ENCODE results near the gene UBXN2A.
"Not testable (repeated sequence)": the region's sequence is repeated elsewhere in the genome, so short reads cannot be mapped to it uniquely, and the experiment has no call there.

Gene UBXN2A

DNA sequence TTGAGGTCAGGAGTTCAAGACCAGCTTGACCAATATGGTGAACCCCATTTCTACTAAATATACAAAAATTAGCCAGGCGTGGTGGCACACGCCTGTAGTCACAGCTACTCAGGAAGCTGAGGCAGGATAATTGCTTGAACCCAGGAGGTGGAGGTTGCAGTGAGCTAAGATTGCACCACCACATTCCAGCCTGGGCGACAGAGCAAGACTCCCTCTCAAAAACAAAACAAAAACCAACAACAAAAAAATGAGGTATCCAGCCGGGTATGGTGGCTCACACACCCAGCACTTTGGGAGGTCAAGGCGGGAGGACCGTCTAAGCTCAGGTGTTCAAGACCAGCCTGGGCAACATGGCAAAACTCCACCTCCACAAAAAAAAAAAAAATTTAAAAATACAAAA is 74.6 kb downstream of the UBXN2A start:
- DNase-seq: not testable (repeated sequence)

DNA sequence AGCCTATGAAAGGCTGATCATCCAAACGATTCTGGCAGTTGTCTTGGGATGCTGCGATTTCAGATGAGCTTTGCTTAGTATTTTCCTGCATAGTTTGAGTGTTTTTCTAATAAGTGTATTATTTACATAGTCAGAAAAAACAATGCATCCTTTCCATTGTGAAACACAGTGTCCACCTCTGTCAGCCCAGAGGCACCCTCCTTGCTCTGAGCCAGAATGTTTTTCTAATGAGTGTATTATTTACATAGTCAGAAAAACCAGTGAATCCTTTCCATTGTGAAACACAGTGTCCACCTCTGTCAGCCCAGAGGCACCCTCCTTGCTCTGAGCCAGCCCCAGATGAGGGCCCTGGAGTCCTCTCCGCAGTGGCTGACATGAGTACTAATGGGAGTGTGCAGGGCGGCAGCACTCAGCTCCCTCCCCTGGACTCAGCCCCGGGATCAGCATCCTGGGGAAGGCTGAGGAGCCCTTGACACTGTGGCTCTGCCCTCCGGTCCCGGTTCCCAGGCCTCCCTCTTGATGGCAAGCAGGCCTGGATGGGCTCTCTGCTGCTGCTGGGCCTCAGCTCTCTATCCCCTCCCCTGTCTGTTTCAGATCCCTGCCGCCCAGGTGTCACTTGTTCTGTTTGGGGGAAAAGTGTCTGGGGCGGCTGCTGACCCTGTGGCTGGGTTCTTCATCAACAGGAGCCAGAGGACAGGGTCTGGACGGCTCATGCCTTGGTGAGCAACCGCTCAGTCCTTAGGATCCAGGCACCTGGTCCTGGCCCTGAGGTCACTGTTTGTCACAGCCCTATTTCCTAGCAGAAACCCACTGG is 75.5 kb downstream of the UBXN2A start:
- no peak for DNase-seq

DNA sequence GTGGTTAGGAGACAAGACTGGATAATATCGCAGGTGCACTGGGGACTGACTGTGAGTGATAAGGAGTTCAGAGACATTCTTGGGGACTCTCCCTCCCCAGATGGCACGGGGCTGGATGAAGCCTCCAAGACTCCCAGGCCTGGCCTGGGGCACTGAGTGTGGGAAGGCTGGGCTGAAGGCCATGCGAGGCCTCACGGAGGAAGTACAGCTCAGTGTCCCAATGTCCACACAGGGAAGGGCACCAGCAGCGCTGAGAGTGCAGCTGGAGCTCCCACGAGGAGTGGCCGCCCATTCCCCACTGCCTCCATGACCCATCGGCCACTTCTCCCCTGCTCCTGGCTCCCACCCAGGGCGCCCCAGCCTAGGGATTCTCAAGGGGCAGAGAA is 76.1 kb downstream of the UBXN2A start:
- DNase-seq: no peak

DNA sequence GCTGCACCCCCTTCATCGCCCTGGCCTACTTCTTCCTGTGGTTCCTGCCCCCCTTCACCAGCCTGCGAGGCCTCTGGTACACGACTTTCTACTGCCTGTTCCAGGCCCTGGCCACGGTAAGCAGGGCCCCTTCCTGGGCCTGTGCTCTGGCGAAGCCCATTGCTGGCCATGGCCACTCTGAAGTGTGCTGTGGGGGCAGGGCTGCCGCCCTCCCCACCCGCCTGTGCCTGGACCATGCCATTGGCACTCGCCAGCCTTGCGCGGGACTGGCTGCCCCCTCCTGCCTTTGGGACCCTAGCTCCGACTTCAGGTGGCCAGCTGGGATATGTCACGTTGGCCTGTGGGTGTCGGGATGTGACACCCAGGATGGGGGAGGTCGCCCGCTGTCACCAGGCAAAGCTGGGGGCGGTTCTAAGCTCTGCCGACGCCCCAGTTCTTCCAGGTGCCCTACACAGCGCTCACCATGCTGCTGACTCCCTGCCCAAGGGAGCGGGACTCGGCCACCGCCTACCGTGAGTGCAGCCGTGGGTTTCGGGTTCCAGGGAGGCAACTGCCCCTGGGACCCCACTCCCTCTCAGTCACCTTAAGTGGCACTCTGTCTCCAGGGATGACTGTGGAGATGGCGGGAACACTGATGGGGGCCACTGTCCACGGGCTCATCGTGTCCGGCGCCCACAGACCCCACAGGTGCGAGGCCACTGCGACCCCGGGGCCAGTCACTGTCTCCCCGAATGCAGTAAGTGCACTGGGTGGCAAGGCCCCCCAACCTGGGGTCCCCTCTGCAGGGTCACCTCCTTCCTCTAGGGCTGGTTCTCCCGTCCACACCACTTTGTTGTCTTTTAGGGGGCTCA is 76.8 kb downstream of the UBXN2A start:
- no peak for DNase-seq

DNA sequence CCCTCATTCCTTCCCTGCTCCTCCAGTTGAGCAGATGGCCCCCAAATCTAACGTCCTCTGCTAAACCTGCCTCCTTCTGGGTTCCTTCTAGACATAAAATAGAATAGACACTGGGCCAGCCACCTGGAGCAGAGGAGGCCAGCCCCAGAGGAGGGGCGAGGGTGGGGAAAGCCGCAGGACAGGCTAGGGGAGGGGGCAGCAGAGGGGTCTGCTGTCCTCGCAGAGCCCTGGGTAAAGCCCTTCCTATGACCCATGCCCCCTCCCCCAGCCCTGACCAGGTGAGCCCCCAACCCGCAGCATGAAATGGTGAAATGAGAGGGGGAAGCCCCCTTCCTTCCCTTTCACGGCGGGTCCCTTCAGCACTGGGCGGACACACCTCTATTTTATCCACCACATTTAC is 77.4 kb downstream of the UBXN2A start:
- DNase-seq: no peak

DNA sequence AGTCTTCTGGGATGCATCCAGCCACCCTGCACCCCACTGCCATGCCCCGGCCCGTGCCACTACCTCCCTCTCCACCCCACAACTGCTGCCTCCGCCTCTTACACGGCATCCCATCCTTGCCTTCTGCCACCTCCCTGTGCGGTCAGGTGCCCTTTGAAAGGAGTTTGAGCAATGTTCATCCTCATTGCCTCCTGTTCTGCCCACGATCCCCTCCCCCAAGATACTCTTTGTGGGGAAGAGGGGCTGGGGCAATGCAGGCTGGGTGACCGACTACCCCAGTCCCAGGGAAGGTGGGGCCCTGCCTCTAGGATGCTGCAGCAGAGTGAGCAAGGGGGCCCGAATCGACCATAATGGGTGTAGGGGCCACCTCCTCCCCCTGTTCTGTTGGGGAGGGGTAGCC is 78.0 kb downstream of the UBXN2A start:
- no peak for DNase-seq

DNA sequence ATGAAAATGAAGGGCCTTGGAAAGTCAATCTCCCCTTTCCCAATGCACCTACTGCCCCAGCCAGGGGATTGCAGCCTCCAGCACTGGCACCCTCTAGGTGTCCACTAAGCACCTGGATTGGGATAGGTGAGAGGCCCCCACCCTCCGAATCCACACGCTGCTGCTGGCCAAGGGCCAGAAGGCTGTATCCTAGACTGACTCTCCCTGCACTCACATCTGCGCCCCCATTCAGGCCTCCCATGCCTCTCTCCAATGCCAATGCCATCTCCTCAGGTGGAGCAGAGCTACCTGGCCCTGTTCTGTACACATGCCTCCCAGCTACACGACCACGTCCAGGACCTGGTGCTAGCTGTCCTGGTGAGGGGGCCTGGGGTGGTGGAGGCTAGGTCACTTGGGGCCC is 79.5 kb downstream of the UBXN2A start:
- no peak for DNase-seq

DNA sequence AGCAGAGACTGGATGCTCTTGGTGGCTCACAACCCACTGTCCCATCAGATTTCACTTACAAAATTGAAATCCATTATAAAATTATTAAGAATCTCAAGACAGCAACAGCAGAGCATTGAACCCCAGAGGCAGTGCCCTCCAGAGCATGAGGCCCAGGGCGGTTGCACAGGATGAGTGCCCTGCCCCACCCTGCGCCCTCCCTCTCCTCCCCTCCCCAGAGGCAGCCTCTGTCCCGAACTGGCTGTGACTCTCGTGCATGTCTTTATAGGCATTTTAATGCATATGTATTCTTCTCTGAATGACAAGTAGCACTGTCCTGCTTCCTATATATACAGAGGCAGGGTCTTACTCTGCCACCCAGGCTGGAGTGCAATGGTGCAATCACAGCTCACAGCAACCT is 80.0 kb downstream of the UBXN2A start:
- no peak for DNase-seq

DNA sequence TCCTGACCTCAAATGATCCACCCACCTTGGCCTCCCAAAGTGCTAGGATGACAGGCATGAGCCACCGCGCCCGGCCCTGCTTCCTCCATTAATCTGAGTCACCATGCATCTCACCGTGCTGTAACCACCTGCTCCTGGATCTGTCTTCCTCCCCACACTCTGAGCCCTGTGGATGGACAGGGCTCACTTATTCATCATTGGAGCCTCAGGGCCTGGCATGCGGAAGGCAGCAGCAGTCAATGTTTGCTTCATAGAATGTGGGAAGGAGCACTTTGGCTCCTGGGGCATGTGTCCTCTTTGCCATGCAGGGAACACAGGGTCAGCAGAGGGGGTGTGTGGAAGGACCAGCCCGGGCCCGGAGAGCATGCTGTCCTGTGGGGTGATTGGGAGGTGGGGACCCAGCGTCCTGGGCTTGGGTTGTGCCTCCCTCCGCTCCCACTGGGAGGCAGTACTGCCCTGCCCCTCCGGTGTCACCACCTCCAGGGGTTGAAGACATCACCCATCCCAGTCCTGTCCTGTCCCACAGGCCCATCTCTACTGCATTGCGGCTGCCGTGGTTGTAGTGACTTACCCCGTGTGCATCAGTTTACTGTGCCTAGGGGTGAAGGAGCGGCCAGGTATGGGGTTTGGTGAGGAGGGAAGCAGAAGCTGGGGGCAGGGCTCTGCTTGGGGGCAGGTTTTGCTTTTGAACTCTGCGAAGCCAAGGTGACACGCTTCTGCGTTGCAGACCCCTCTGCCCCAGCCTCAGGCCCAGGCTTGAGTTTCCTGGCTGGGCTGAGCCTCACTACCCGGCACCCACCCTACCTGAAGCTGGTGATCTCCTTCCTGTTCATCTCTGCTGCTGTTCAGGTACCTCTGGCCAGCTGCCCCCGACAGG is 81.1 kb downstream of the UBXN2A start:
- peak in 1 of 2 donors; percentile 7 for DNase-seq

DNA sequence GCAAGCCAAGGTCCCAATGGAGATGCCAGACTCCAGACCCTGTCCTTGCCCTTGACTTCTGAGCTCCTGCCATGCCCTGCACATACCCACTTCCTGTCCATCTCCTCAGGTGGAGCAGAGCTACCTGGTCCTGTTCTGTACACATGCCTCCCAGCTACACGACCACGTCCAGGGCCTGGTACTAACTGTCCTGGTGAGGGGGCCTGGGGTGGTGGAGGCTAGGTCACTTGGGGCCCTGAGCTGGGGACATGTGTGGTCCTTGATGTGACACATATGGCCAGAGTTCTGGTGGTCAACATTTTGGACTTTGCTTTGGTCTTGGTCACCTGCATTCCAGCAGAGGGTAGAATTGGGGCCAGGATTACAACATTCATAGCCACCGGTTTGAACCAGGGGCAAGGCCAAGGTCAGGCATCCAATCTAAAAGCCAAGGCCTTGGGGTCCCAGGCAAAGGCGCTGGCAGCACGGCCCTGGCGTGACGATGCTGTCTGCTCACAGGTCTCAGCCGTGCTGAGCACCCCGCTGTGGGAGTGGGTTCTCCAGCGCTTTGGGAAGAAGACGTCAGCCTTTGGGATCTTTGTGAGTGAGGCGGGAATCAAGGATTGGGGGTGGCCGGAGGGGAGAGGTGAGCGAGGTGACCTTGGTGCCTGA is 82.2 kb downstream of the UBXN2A start:
- DNase-seq: no peak

DNA sequence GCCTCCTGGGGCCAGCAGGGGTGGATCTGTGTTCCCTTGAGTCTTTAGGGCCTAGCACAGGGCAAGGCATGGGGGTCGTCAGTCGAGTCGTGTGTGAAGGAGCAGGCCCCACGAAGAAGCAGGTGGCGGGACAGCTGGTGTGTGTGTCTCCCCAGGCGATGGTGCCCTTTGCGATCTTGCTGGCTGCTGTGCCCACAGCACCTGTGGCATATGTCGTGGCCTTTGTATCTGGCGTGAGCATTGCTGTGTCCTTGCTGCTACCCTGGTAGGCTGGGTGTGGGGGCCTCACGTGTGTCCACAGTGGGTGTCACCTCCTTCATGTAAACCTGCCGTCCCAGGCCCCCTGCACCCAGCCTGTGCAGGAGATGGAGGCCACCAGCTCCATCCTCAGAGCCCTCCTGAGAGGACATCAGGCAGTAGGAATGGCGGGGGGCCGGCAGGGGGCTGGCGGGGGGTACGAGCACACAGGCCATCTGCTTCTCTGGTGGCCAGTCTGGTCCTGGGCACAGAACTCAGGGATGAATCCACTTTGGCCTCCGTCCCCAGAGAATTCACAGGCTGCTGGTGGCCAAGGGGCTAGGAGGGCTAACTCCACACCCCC is 82.8 kb downstream of the UBXN2A start:
- no peak for DNase-seq

DNA sequence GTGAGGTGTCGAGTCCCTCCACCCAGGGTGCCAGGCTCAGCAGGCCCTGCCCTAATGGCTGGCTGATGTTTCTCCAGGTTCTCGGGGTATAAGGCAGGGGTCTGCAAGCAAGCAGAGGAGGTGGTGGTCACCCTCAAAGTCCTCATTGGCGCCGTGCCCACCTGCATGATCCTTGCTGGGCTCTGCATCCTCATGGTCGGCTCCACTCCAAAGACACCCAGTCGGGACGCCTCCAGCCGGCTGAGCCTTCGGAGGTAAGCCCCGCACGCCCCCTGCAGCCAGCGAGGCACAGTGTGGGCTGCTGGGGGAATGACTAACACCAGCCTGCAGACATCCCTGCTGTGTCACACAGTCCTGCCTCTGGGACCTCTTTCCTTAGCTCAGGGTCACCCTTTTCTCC is 83.8 kb downstream of the UBXN2A start:
- no peak for DNase-seq

DNA sequence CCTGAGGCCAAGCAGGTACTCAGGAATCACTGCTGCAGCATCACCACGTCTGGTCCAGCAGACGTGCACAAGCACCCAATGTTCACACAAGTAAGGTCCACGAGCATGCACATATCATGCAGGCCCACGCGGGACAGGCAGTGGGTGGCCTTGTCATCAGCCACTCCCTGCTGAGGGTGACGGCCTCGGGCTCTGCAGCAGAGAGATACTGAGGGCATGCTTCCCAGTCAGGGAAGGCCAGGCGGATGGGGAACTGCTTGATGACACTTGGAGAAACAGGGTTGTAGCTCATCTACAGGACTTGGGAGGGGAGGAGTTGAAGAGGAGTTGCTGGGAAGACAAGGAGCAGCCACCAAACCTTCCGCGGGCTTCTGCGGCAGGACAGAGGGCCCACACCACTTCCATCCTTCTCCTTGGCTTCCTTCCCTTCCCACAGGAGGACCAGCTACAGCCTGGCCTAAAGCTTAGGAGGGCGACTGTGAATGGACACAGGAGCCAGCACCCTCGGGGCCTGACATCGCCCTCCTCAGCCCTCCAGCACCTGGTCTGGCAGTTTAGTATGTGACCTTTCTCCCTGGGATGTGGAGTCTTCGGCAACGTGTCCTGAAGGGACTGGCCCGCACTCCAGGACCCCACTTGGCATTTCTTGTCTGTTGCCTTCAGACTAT is 84.9 kb downstream of the UBXN2A start:
- DNase-seq: no peak

DNA sequence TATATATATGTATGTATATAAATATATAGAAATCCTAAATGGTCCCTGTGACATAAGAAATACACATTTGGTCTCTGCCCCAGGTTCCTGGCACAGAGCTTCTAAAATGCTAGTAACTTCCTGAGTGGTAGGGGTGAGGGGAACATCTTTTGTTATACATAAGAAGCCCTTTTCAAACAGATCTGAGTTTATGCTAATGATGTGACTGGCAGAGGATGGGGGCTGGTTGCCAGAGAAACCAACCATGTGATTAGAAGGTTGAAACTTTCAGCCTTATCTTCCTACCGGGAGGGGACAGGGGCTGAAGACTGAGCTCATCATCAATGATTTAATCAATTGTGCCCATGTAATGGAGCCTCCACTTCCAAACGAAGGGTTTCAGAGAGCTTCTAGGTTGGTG is 86.0 kb downstream of the UBXN2A start:
- DNase-seq: no peak

DNA sequence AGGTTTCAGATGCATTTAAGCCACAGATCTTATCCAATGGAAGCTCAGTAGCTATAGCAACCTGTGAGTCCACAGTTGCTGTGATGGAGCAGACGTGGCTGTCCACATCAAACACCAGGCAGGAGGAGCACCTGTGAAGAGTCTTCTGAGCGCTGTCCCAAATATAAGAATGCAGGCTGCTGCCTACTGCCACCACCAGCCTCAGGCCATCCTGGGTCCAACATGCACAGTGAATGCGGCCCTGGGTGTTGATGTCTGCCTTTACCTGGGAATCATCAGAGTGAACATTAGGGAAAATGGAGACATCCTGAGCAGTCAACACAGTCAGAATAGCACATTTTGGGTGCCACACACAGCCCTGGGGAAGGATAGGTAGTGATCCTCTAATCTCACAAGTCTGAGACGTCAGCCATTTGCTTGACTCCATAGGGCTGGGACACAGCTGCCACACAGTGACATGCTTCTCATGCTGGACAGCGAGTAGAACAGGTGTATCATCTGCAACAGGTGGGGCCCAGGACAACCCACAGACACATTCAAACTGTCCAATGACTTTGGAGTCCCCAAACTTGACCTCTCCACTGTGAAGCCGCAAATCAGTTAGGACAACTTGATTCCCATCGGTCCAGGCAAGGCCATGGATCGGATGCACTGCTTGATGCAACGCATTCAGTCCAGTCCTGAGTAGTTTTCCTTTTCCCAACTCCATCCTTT is 98.7 kb downstream of the UBXN2A start:
- DNase-seq: no peak

DNA sequence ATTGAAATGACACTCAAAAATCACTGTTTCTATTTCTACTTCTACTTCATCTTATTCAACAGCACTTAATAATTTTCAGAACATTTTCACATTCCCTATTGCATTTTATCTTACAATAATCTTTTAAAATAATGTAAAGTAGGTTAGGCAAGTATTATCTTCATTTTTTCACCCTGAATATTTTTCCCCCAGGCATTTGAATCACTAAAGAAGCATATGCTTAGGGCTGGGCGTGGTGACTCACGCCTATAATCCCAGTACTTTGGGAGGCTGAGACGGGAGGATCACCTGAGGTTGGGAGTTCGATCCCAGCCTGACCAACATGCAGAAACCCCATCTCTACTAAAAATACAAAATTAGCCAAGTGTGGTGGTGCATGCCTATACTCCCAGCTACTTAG is 100.2 kb downstream of the UBXN2A start:
- DNase-seq: no peak

DNA sequence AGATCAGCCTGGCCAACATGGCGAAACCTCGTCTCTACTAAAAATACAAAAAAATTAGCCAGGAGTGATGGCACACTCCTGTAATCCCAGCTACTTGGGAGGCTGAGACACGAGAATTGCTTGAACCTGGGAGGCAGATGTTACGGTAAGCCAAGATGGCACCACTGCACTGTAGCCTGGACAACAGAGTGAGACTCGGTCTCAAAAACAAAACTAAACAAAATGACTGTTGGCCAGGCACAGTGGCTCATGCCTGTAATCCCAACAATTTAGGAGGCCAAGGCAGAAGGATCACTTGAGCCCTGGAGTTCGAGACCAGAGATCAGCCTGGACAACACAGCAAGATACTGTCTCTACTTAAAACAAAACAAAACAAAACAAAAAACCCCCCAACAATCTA is 102.9 kb downstream of the UBXN2A start:
- DNase-seq: not testable (repeated sequence)

DNA sequence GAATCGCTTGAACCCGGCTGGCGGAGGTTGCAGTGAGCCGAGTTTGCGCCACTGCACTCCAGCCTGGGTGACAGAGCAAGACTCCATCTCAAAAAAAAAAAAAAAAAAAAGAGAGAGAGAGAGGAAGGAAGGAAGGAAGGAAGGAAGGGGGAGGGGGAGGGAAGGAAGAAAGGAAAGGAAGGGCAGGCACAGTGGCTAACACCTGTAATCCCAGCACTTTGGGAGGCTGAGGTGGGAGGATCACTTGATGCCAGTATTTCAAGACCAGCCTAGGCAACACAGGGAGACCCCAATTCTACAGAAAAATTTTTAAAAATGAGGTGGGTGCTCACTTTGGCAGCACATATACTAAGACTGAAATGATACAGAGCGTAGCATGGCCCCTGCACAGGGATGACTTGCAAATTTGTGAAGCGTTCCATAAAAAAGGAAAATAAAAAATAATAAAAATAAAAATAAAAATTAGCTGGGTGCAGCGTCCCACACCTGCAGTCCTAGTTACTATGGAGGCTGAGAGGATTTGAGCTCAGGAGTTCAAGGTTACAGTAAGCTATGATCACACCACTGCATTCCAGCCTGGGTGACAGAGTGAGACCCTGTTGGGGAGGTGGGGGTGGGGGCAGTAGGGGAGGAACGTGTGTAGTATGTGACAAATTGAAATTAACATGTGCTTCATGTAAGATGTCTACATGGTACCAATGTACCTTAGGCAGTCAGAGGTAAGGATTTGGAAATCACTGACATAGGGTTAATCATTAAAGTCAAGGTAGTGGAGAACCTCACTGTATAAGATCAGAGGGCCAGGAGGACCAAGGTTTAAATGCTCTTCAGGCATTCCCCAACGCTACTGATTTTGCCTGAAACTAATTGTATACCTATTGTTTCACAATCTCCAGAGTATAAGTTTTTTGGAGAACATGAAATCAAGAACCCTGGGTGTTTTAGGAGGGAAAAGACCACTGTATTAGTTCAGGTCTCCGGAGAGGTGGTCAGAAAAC is 105.5 kb downstream of the UBXN2A start:
- no peak for DNase-seq

DNA sequence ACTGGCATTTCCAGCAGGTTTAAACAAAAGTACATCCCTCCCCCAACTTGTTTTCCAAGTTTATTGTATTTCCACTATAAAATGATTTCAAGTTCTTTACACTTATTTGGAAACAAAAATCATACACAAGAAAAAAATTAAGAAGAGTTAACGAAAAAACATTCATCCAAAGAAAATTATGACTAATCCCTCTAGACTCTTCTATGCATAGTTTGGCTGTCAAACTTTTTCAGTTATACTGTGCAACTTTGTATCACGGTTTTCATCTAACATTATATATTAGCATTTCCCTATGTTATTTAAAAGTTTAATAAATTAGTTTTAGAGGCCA is 106.3 kb downstream of the UBXN2A start:
- DNase-seq: no peak
